ENCODE results near the gene MRPS18C.
"Not testable (repeated sequence)": the region's sequence is repeated elsewhere in the genome, so short reads cannot be mapped to it uniquely, and the experiment has no call there.

MRPS18C gene

DNA sequence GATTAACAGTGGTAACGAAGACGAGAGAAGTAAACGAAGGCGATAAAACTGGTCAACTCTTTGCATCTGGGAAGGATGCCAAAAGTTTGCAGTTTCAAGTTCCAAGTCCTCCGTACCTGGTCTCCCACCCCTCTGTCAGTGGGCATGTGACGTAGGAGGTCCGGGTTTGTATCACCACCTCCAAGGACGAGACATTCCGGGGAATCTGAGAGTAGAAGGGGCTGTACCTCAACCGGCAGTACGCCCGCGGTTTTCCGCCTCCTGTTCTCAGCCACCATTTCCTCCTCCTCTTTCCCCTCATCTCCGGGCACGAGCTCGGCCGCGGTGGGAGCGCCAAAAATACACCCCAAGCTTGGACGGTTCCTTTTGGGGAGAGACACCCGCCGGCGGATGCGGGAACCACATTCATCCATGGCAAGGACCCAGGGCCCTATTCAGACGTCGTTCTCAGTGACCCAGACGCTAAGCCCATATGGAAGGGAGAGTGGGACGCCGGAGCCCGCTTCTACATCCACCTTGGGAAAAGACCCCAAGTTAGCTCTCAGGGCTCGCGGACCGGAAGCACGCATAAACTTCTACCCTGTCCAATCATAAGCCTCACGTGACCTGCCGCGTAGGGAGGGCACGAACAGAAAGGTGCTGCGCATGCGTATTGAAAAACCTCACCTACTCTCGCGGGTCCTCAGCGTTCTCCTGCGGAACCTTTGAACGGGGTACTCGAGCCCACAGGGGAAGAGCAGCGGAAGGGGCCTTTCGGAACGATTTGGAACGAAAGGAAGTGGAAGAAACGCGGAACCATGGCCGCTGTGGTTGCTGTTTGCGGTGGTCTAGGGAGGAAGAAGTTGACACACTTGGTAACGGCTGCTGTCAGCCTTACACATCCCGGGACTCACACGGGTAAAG lies at the start of gene MRPS18C, which contains the start of gene HELQ:
TSS of gene MRPS18C (plus strand) at position 778 of the 903 bp plus-strand sequence. CDS start at position 798, 20 bp downstream.
TSS of gene HELQ (minus strand) at position 543 of the 903 bp plus-strand sequence. CDS start at position 413, 130 bp downstream.
- peak; percentile 98 for DNase-seq (ENCODE audit: low spot score)

DNA sequence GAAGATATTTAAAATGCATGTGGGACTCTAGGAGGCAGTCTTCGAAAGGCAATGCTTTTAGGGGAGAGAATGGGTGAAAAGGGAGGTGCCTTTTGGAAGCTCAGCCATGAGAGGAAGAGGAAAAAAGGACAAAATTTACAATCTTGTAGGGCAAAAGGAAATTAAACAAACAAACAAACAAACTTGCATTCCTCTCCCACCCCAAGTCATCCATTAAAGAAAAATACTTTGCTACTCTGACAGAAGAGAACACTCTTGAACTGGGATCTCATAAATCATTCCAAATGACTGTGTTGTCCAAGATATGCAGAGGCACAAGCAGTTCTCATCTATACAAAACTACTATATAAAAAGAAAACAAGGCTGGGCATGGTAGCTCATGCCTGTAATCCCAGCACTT lies 47.0 kb upstream of the MRPS18C start:
- DNase-seq (ENCODE audit: low spot score): no peak

DNA sequence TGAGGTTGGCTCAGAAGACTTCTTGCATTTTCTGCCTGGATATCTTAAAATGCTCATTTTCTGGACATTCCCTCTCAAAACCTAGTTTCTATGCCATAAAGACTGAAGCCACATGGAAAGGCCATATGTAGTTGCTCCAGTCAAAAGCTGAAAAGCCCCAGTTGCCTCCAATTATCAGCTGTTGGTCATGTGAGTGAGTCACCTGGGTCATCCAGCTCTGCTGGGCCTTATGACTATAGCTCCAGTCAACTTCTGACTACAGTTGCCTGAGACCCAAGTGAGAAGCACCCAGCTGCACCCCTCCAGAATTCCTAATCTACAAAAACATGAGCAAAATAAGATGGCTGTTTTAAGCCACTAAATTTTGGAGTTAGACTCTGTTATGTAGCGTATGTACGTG lies 42.2 kb upstream of the MRPS18C start:
- DNase-seq (ENCODE audit: low spot score): no peak

DNA sequence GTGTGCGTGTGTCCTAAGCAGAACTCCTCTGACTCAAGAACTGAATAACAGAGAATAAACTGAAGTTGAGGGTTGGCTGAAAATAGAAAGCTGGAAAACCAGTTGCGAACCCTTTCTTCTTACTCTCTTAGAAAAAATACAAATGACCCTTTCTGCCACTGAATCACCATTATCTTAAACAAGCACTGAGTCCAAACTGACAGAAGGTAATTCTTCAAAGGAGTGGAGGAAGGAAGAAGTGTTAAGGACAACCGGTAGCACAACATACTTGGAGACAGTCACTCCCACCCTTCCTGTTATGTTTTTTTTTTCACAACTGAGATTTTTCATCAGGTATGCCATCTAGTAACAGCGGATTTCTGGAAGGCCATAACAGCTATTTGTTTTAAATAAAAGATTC lies 38.3 kb upstream of the MRPS18C start:
- DNase-seq (ENCODE audit: low spot score): no peak

DNA sequence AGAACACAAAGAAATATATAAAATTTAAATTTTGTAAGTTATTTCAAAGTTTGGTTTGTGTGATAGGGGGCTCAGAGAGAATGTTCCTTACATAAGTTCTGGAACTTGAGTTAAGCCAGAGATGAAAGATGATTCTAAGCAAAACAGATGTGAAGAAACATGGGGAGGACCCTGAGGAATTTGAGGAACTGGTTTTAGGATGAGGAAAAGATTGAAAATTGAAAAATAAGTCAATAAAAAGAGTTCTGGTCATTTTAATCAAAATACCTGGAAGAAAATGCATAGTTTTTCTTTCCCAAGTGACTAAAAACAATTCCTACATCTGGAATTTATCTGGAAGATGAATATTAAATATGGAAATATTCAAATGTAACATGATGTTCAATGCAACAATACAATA lies 37.6 kb upstream of the MRPS18C start:
- DNase-seq (ENCODE audit: low spot score): no peak

DNA sequence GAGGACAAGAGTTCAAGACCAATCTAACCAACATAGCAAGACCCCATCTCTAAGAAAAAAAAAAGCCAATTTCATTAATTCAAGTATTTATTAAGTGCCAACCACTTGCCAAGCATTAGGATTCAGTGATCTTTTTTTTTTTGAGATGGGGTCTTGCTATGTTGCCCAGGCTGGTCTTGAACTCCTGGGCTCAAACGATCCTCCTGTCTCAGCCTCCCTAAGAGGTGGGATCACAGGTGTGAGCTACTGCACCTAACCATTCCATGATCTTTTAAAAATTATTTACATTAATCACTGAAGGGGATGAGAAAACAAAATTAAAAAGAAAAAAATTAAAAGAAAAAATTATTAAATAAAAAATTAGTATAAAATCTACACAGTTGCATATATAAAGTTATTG lies 24.7 kb upstream of the MRPS18C start:
- no peak for DNase-seq (ENCODE audit: low spot score)

DNA sequence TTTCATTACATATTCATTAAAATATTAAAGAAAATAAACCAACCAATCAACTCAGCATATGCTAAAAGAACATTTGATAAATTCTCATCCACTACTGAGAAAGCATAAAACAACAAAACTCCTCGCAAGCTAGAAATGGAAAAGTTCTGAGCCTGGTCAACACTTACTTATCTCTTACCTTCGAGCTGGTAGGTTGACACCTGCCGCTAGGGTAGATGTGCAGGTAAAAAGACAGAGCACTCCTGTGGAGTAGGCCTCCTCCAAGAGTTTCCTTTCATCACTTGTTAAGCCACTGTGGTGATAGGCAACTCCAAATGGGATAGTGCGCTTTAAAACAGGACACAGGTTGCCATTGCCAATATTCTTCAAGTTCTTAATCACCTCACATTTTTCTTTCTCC lies 19.2 kb upstream of the MRPS18C start:
- DNase-seq (ENCODE audit: low spot score): no peak

DNA sequence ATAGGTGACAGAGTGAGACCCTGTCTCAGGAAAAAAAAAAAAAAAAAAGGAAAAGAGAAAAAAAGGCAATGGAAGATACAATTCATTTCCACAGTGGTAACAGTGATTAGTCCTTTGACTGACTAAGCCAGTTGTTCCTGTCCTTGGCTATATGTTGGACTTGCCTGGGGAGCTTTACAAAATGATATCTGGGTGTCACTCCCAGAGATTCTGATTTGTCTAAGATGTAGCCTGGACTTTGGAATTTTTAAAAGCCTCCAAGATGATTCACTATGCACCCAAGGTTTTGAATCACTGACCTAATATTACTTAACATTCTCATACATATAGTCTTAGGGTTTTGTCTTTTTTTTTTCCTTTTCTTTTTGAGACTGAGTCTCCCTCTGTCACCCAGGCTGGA lies 17.1 kb upstream of the MRPS18C start:
- no peak for DNase-seq (ENCODE audit: low spot score)

DNA sequence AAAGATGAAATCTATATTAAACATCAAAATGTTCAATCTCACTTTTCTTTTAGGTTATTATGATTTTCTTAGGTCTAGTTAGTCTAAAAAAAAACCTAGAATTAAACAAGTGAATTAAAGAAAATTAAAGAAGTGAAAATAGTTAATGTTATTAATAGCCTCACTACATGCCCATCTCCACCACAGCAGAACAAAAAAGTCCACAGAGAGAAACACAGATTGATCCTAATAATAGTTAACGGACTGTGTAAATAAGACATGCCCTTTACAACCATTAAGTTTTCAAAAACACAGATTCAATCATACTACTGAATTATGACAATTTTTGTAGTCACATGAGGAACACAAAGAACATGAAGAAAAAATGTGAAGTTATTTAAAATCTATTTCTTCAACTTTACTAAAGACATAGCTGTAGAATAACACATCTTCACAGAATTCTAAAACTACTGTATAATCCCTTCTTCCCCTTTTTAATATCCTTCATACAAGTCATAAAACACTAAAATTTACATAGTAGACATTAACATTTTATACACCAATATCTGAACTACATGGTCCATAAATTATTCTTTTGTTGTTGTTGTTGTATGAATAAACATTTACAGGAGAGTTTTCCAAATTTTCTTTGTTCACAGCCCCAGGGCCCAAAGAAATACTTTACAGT lies 15.6 kb upstream of the MRPS18C start:
- no peak for DNase-seq (ENCODE audit: low spot score)

DNA sequence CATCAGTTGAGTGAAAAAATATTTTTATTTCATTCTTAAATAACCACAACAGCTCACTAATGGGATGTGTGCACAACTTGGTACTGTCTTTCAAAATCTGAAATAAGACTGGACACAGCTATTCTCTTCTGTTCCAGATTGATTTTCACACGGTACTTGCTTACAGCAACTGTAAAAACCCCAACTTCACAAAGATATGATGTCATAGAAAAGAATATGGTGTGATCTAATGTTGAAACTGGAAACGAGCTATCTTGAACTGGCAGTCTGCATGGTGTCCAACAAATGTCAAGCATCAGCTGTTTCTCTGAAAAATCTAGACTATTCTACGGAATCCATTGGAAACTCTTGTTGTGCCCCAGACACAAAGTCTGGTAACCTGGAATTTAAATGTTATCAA lies 15.0 kb upstream of the MRPS18C start:
- no peak for DNase-seq (ENCODE audit: low spot score)

DNA sequence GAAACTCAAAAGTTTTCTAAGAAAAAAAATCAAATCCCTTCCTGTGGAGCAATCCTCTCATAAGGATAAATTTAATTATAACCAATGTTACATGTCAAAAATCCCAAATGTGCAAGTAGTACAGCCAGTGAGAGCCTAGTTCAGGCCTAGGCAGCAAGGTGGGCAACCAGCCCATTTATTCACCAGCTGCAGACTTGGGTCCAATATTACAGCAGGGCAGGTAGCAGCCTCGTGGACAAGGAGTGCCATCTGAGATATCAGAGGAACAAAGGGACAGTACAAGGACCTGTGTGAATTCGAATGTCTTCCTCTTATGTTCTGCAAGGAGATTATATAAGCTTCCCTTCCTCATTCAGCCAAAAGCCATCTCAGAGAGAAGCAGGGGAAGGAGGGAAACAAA lies 6.8 kb upstream of the MRPS18C start:
- DNase-seq (ENCODE audit: low spot score): no peak

DNA sequence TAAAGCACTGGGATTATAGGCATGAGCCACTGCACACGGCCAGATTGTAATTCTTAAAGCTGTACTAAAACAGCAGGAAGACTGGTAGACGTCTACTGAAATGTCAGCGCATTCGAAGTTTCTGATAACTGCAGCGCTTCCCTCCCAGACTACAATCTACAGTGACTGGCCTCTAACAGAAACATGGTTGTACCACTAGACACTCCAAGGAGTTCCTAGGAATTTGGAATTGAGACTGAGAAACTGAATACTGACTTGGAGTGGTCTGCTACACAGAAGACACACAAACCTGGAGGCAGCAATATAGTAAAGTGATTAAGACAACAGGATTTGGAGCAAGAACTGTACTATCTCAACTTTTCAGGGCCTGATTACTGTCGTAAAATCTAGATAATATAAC lies 1.2 kb upstream of the MRPS18C start:
- no peak for DNase-seq (ENCODE audit: low spot score)

DNA sequence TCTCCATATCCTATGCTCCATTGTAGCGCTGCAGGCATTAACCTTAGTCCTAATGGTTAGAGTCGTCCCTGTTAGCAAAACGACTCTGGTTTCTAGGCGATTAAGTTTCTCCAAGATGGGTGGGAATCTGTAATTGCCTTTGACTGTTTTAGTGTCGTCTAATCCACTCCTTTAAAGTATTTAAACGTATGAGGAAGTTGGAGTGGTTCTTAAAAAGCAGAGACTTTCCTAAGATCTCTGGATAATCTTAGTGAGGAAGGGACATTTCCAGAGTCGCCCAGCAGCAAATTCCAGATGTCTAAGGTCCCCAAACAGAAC lies 285 bp downstream of the MRPS18C start:
- DNase-seq (ENCODE audit: low spot score): no peak

DNA sequence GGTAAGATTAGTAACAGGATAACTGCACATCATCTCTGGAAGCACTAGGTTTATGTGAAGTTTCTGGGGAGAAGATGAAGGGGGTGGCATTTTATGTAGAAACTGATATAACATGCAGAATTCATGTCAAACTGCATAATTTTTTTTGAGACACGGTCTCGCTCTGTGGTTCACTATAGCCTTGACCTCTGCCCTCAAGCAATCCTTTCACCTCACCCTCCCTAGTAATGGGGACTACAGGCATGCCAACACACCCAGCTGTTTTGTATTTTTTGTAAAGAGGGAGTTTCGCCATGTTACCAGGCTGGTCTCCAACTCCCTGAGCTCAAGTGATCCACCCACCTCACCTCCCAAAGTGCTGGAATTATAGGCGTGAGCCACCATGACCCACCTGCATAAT lies 17.6 kb downstream of the MRPS18C start:
- DNase-seq (ENCODE audit: low spot score): no peak

DNA sequence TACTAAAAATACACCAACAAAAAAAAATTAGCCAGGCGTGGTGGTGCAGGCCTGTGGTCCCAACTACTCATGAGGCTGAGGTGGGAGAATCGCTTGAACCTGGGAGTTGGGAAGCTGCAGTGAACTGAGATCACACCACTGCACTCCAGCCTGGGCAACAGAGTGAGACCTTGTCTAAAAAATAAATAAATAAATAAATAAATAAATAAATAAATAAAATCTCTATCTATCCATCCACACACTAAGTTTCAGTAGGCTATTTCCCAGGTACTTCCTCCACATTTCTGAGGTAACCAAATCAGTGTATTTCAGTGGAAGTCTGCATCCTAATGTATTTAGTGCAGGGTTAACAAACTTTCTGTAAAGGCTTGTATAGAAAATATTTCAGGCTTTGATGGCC lies 18.1 kb downstream of the MRPS18C start:
- DNase-seq (ENCODE audit: low spot score): no peak

DNA sequence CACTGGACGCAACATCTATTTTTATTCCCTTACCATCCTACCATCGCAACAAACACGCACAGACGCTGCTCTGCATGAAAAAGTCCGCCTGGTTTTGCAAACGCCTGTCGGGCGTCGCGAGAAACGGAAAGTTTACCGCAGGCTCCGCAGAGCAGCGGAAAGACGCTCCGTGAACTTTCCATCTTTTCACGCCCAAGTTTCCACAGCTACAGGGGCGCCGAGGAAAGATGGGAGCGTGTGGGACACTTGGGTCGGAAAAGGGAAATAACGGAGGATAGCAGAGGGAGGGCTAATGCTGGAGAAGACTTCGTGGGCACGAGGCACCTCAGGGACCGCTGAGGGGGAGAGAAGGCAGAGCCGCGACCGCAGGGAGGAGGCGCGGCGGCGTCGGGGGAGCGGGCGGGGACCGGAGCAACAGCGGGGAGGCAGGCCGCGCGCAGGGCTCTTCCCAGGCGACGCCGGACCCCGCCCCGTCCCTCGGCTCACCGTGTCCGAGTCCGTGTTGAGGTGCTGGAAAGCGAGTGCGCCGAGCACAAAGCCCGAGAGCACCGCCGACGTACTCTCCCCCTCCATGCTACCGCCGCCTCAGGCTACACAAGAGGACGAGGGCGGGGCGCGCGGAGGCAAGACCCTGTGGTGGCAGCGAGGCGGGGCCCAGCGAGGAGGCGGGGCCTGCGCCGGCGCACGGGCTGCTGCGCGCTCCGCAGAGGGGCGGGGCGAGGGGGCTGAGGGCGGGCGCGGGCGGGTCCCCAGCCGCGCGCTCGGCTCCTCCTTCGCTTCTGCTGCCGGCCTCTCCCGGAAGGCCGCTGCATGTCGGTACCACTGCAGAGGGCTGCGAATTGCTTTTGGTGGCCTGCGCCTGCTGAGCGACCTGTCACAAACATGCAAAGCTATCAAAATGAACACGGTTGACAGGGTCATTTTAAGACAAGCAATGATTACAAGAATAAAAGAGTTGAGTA lies 28.9 kb downstream of the MRPS18C start, which contains the start of gene ABRAXAS1:
TSS of gene ABRAXAS1 (minus strand) at position 601 of the 962 bp plus-strand sequence. CDS start at position 573, 28 bp downstream.
- DNase-seq (ENCODE audit: low spot score): peak; percentile 95

DNA sequence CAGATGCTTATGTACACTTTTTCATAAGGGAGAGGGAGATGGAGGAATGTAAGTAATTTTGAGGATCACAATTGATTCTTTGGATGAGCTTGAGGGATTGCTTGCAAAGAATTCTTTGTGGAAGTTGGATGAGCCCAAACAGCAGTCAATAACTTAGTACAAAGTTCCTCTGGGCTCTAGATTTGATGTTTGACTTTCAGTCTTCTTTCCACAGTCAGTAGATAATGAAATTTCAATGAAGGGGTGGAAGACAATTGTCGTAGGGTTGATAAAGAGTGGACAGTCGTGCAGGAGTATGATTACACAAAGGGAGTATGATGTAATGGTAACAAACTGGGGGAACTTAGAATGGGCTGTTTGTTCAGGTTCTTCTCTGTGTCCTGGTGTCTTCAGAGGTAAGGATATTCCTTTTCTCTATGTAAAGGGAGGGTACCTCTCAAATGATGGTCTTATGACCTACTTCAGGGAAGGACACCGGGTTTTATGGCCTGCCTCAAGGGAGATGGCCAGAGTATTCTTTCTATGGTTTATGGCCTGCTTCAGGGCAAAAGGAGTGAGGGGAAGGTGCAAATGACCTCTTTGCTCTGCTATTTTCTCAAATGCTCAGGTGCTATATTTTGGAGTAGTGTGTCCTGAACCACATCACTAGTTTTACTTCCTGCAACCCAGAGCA lies 30.7 kb downstream of the MRPS18C start:
- DNase-seq (ENCODE audit: low spot score): no peak

DNA sequence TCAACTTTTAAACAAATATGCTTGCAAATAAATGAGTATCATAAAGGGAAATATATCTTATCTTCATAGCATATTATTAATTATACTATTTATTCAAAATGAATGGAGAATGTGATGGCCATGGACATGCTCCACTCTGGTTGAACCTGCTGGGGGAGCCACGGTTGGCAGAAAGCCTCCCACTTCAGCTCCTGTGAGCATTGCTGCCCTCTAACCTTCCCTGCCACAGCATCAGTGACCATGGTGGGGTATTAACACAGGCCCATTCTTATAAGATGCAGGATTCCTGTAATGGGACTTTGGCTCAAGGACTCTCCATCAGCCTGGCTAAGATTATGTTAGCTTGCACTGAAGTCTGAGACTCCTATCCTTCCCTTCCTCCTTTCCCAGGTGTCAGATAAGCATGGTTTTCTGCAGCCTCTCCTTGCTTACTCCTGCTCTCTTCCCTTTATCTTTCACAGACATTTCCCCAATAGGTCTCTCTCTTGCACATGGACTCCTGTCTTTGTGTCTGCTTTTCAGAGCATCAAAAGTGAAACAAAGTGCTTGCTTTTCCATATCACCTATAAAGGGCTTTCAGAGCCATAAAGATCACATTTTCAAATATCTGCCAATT lies 34.0 kb downstream of the MRPS18C start:
- DNase-seq (ENCODE audit: low spot score): no peak

DNA sequence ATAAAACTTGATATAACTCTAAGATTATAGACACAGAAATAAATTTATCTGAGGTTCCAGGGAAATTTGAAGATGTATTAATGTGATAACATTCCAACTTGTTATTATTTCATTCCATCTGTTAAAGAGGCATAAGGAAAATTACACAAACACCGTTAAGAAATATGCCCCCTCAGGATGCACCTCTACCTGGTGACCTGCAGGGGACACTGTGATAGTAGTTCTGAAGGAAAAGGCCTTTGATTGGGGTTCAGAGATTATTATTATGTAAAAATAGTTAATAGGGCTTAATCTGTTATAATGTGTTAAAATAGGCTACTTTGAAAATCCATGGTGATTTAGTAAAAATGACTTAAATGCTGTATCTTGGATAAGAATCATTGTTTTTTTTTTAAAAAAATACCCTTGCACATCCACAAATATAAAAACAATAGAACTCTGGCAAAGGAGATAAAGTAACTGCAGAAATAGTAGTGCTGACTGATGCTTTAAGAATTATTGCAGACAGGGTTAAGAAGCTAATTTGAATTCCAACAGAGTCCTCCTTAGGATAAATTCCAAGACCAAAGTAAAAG lies 35.1 kb downstream of the MRPS18C start:
- DNase-seq (ENCODE audit: low spot score): no peak

DNA sequence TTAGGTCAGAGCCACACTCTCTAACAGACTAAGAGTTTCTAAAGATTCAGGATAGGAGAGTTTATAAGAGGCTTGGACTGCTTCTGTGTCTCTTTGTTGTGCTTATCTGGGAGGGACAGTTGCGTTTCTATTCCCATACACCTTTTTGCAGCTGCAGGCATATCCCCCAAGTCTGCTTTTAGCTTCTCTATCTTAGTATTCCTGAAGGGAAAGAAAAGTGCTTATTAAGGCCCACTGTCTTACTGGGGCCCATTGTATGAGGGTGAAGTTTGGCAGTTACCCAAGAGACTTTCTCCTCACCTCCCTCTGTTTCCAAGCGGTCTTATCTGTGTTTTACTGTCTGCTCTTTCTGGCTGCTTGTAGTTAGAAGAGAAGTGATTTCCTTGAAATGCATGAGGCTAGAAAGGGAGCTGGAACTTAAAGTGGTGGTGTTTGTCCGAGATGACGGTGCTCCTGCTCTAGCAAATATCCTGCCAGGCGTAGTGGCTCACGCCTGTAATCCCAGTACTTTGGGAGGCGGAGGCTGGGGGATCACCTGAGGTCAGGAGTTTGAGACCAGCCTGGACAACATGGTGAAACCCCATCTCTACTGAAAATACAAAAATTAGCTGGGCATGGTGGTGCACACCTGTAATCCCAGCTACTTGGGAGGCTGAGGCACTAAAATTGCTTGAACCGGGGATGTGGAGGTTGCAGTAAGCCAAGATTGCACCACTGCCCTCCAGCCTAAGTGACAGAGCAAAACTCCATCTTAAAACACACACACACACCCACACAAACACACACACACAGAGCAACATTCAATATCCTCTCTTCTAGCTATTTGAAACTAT lies 40.4 kb downstream of the MRPS18C start:
- DNase-seq (ENCODE audit: low spot score): not testable (repeated sequence)

All from putamen (tissue), 1 donor.